ENCODE measurements around the gene CLMN. TPM values are rescaled to one million over a fixed set of nuclear protein-coding genes. Genes with fewer than 3 reads are reported as not detected.

CLMN gene
- total RNA-seq, 1 donor from 2014 or later: 6.3 TPM

- H3K4me3 ChIP-seq: no peak overlapping the region
- H3K36me3 Mint-ChIP-seq: no peaks in the 10 kb centered on the region
- no peaks in the 10 kb centered on the region for H3K79me2 ChIP-seq (ENCODE audit: low read depth)
- H3K4me2 ChIP-seq: no peak overlapping the region
- no peaks in the 10 kb centered on the region for H3K36me3 ChIP-seq
- peaks cover 18% of the 10 kb centered on the region for H3K4me1 ChIP-seq
- no peak overlapping the region for H3K27ac Mint-ChIP-seq
- H3K4me1 Mint-ChIP-seq: peaks cover 27% of the 10 kb centered on the region
- no peak for DNase-seq (ENCODE audit: low spot score)
- peaks cover 13% of the 10 kb centered on the region for H3K27me3 Mint-ChIP-seq (ENCODE audit: insufficient read depth, low read depth)
- no peak overlapping the region for H3K27ac ChIP-seq
- TF ChIP-seq EZH2phosphoT487 (IDR thresholded peaks at IDR 0.05): no peak
- no peak for TF ChIP-seq EZH2 (IDR thresholded peaks at IDR 0.05)
- TF ChIP-seq, protein P1, sequence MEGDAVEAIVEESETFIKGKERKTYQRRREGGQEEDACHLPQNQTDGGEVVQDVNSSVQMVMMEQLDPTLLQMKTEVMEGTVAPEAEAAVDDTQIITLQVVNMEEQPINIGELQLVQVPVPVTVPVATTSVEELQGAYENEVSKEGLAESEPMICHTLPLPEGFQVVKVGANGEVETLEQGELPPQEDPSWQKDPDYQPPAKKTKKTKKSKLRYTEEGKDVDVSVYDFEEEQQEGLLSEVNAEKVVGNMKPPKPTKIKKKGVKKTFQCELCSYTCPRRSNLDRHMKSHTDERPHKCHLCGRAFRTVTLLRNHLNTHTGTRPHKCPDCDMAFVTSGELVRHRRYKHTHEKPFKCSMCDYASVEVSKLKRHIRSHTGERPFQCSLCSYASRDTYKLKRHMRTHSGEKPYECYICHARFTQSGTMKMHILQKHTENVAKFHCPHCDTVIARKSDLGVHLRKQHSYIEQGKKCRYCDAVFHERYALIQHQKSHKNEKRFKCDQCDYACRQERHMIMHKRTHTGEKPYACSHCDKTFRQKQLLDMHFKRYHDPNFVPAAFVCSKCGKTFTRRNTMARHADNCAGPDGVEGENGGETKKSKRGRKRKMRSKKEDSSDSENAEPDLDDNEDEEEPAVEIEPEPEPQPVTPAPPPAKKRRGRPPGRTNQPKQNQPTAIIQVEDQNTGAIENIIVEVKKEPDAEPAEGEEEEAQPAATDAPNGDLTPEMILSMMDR (IDR thresholded peaks at IDR 0.05): no peak
- no peak overlapping the region for H2AFZ ChIP-seq (replicated peaks)
- H3F3A ChIP-seq (ENCODE audit: low read depth): peaks cover 18% of the 10 kb centered on the region
- peak overlapping the region; percentile 85 for H3K4me3 Mint-ChIP-seq
- H4K20me1 ChIP-seq (ENCODE audit: low read depth): peaks cover 19% of the 10 kb centered on the region
- no peaks in the 10 kb centered on the region for H3K9me3 Mint-ChIP-seq
- H3K9me3 ChIP-seq (ENCODE audit: low read depth): no peaks in the 10 kb centered on the region
- peaks cover 21% of the 10 kb centered on the region for H3K27me3 ChIP-seq
- no peak overlapping the region for H3K9ac ChIP-seq
These were observed 2.2 kb upstream of the CLMN start for GRCh38 chr14:95321693-95322455.

- Histone ChIP-seq H3K4me3 (no peak overlapping the region), H3K79me2 (ENCODE audit: low read depth) (no peaks in the 10 kb centered on the region), H3F3A (ENCODE audit: low read depth) (peaks cover 18% of the 10 kb centered on the region), H4K20me1 (ENCODE audit: low read depth) (peaks cover 21% of the 10 kb centered on the region), H3K27me3 (peaks cover 21% of the 10 kb centered on the region), H3K9ac (no peak overlapping the region), H3K27ac (no peak overlapping the region), H3K4me2 (no peak overlapping the region), H3K4me1 (peaks cover 20% of the 10 kb centered on the region), H3K36me3 (no peaks in the 10 kb centered on the region), H3K9me3 (ENCODE audit: low read depth) (no peaks in the 10 kb centered on the region), H2AFZ (replicated peaks) (no peak overlapping the region)
- peaks cover 35% of the 10 kb centered on the region for H3K4me1 Mint-ChIP-seq
- no peaks in the 10 kb centered on the region for H3K9me3 Mint-ChIP-seq
- peaks cover 13% of the 10 kb centered on the region for H3K27me3 Mint-ChIP-seq (ENCODE audit: insufficient read depth, low read depth)
- TF ChIP-seq, protein P1 (IDR thresholded peaks at IDR 0.05): no peak
- no peak for TF ChIP-seq EZH2 (IDR thresholded peaks at IDR 0.05)
- peak overlapping the region; percentile 85 for H3K4me3 Mint-ChIP-seq
- DNase-seq (ENCODE audit: low spot score): no peak
- H3K36me3 Mint-ChIP-seq: no peaks in the 10 kb centered on the region
- H3K27ac Mint-ChIP-seq: no peak overlapping the region
These were observed 1.4 kb upstream of the CLMN start for GRCh38 chr14:95320955-95321600.

GRCh38 chr14:95320078-95320895, 579 bp upstream of the CLMN start:
- H3K27ac Mint-ChIP-seq: no peak overlapping the region
- peaks cover 20% of the 10 kb centered on the region for H3K4me1 ChIP-seq

More at GRCh38 chr14:95320078-95320895, 579 bp upstream of the CLMN start:
- H3K79me2 ChIP-seq (ENCODE audit: low read depth): no peaks in the 10 kb centered on the region
- H3K4me3 ChIP-seq: peak overlapping the region; percentile 55
- DNase-seq (ENCODE audit: low spot score): no peak
- H3K9ac ChIP-seq: no peak overlapping the region
- peaks cover 13% of the 10 kb centered on the region for H3K27me3 Mint-ChIP-seq (ENCODE audit: insufficient read depth, low read depth)
- H3K27me3 ChIP-seq: peaks cover 21% of the 10 kb centered on the region
- H3K4me2 ChIP-seq: peak overlapping the region; percentile 85
- TF ChIP-seq, protein P1 (IDR thresholded peaks at IDR 0.05): no peak
- TF ChIP-seq EZH2phosphoT487 (IDR thresholded peaks at IDR 0.05) (no peak), EZH2 (IDR thresholded peaks at IDR 0.05) (no peak)
- H3K36me3 Mint-ChIP-seq: no peaks in the 10 kb centered on the region
- H3K4me1 Mint-ChIP-seq: peaks cover 35% of the 10 kb centered on the region
- H3K27ac ChIP-seq: no peak overlapping the region
- peaks cover 18% of the 10 kb centered on the region for H3F3A ChIP-seq (ENCODE audit: low read depth)
- peak overlapping the region; percentile 85 for H3K4me3 Mint-ChIP-seq
- H3K9me3 ChIP-seq (ENCODE audit: low read depth): no peaks in the 10 kb centered on the region
- H2AFZ ChIP-seq (replicated peaks): peak overlapping the region; percentile 92
- H3K9me3 Mint-ChIP-seq: no peaks in the 10 kb centered on the region
- H3K36me3 ChIP-seq: no peaks in the 10 kb centered on the region
- H4K20me1 ChIP-seq (ENCODE audit: low read depth): peaks cover 21% of the 10 kb centered on the region

Measured in neural progenitor cell (in vitro differentiated cells).